ENCODE data around the gene PLXNC1. TPM values are rescaled to one million over a fixed set of nuclear protein-coding genes. Genes with fewer than 3 reads are reported as not detected.

Gene PLXNC1
- total RNA-seq, 4 donors from 2014 or later, result 4.8 to 6.8 (median 6.2) TPM

DNA sequence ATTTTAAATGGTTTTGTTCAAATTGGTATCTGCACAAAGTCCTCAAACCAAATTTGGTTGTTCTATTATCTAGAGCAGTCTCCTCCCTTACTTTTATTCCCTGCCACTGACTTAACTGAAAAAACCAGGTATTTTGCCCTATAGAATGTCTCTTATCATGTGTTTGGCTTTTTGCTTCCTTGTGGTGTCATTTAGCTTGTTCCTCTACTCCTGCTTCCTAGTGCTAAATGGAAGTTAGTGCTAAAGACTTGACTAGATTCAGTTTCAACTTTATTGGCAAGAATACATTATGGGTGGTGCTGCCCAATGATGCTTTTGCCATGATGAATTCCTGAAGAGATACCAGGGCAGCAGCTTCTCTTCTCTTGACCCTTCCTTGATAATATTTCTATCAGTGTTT, 29.7 kb downstream of the PLXNC1 start:
- Histone ChIP-seq H3K4me3 (no peak overlapping the region), H3K27ac (no peak overlapping the region), H3K9me3 (peaks cover 0 to 10% (median 0%) of the 10 kb centered on the region in 3 donors), H3K36me3 (no peaks in the 10 kb centered on the region), H3K27me3 (no peaks in the 10 kb centered on the region), H3K4me1 (no peaks in the 10 kb centered on the region)
- TF ChIP-seq POLR2AphosphoS5 (IDR thresholded peaks at IDR 0.05) (no peak), POLR2A (IDR thresholded peaks at IDR 0.05) (no peak), EP300 (IDR thresholded peaks at IDR 0.05) (no peak)
- TF ChIP-seq, protein P1, sequence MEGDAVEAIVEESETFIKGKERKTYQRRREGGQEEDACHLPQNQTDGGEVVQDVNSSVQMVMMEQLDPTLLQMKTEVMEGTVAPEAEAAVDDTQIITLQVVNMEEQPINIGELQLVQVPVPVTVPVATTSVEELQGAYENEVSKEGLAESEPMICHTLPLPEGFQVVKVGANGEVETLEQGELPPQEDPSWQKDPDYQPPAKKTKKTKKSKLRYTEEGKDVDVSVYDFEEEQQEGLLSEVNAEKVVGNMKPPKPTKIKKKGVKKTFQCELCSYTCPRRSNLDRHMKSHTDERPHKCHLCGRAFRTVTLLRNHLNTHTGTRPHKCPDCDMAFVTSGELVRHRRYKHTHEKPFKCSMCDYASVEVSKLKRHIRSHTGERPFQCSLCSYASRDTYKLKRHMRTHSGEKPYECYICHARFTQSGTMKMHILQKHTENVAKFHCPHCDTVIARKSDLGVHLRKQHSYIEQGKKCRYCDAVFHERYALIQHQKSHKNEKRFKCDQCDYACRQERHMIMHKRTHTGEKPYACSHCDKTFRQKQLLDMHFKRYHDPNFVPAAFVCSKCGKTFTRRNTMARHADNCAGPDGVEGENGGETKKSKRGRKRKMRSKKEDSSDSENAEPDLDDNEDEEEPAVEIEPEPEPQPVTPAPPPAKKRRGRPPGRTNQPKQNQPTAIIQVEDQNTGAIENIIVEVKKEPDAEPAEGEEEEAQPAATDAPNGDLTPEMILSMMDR (IDR thresholded peaks at IDR 0.05), result no peak
- no peak for ATAC-seq

DNA sequence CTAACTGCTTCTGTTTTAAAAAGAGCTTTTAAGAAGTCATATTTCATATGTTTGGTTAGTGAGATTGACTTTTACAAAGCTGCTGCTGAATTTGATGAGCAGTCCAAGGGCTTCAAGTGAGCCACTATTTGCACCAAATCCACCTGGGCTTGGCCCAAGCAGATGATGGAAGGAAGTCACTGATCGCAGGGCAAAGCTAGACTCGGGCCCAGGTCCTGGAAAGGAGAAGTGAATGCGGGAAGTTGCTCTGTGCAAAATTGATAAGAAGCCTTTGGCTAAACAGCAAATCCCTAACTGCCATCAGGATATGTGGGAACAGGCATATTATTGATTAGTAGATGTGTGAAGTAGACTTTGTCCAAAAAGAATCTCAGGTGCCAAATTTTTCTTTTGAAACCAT, 30.5 kb downstream of the PLXNC1 start:
- no peak for ATAC-seq
- 93% methylated on average over 3 of the region's 3 CpGs; no CpG with 5 or more reads in 1 of the 2 donors for WGBS, 2 donors (ENCODE audit: low coverage in 1 of 2)

DNA sequence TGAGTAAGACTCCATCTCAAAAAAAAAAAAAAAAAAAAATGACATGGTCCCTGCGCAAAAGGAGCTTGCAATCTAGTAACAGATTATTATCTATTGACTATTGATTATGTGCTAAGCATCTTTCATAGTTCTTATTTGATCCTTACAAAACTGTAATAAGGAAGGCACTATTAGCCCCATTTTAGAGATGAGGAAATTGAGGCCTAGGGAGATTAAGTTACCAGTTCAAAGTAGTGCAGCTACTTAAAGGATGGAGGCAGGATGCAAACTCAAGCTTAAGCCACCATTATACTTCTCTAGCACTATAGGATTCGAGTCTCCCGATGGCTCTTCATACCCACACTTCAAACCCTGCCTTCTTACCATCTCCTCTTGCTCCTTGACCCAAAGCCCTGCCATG, 31.3 kb downstream of the PLXNC1 start:
- Histone ChIP-seq H3K9me3 (peaks cover 0 to 10% (median 0%) of the 10 kb centered on the region in 3 donors), H3K4me1 (no peaks in the 10 kb centered on the region), H3K36me3 (no peaks in the 10 kb centered on the region), H3K27me3 (no peaks in the 10 kb centered on the region), H3K4me3 (no peak overlapping the region), H3K27ac (no peak overlapping the region)
- TF ChIP-seq, protein P1 (IDR thresholded peaks at IDR 0.05), result no peak
- no peak for TF ChIP-seq POLR2AphosphoS5 (IDR thresholded peaks at IDR 0.05)
- TF ChIP-seq EP300 (IDR thresholded peaks at IDR 0.05), result no peak
- TF ChIP-seq POLR2A (IDR thresholded peaks at IDR 0.05), result no peak
- no peak for ATAC-seq
- WGBS, 2 donors (ENCODE audit: low coverage in 1 of 2), result 56 to 64% methylated on average over 3 of the region's 3 CpGs

More for the DNA sequence above, 30.5 kb downstream of the PLXNC1 start:
- Histone ChIP-seq H3K27me3 (no peaks in the 10 kb centered on the region), H3K4me1 (no peaks in the 10 kb centered on the region), H3K36me3 (no peaks in the 10 kb centered on the region), H3K4me3 (no peak overlapping the region), H3K27ac (no peak overlapping the region), H3K9me3 (peaks cover 0 to 10% (median 0%) of the 10 kb centered on the region in 3 donors)
- TF ChIP-seq EP300 (IDR thresholded peaks at IDR 0.05) (no peak), POLR2AphosphoS5 (IDR thresholded peaks at IDR 0.05) (no peak), POLR2A (IDR thresholded peaks at IDR 0.05) (no peak)
- TF ChIP-seq, protein P1 (IDR thresholded peaks at IDR 0.05), result no peak

DNA sequence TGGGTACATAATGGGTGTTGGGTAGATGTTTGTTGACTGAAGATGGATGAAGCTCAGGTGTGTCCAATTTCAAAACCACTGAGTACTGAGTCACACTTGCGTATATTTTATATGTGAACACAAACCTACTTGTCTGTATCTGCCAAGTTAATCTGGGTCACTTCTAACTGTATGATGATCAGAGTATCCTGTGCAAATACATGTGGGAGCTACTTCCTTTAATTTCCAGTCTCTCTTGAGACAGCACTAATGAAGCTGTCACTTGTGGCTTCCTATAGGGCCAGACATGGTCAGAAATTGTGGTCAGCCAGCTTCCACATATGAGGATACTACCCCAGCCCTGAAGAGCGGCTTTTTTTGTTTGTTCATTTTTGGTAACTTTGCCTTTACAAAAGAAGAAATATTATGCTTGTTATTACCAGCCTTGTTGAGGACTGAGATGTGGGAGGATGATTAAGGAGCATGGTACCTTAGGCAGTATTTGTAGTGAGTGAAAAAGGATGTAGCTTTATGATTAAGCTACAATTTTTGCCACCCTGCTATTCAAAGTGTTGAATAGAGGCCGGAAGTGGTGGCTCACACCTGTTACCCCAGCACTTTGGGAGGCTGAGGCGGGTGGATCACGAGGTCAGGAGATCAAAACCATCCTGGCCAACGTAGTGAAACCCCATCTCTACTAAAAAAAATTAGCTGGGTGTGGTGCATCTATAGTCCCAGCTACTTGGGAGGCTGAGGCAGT, 32.4 kb downstream of the PLXNC1 start:
- no peak for ATAC-seq
- Histone ChIP-seq H3K27ac (no peak overlapping the region), H3K4me1 (no peaks in the 10 kb centered on the region), H3K27me3 (no peaks in the 10 kb centered on the region), H3K9me3 (peaks cover 0 to 10% (median 0%) of the 10 kb centered on the region in 3 donors), H3K4me3 (no peak overlapping the region), H3K36me3 (no peaks in the 10 kb centered on the region)
- TF ChIP-seq EP300 (IDR thresholded peaks at IDR 0.05) (no peak), POLR2AphosphoS5 (IDR thresholded peaks at IDR 0.05) (no peak), POLR2A (IDR thresholded peaks at IDR 0.05) (no peak)
- TF ChIP-seq, protein P1 (IDR thresholded peaks at IDR 0.05), result no peak
- whole genome bisulfite sequencing, 2 donors (ENCODE audit: low coverage in 1 of 2), result 84 to 88% methylated on average over 6 of the region's 6 CpGs
